WTC11 (cell line): ENCODE results near the gene AHNAK2.

Source experiments
- ATF1 ChIP-seq: sonication (generic); formaldehyde crosslinking; IDR thresholded peaks from 2 replicates; pipeline ENCODE4 v1.8.1; 2023; ENCODE audit warnings: mild to moderate bottlenecking, moderate library complexity, missing genetic modification reagents
- CTCF ChIP-seq: fragments of 200-600 bp; IDR thresholded peaks from 2 replicates; pipeline ENCODE4 v1.8.0; 2022; ENCODE audit warnings: antibody characterized with exemption
- HMGXB4 ChIP-seq: sonication (generic); formaldehyde crosslinking; IDR thresholded peaks from 2 replicates; pipeline ENCODE4 v1.8.1; 2023; ENCODE audit warnings: mild to moderate bottlenecking, moderate library complexity, missing genetic modification reagents
- IRF2 ChIP-seq: sonication (generic); formaldehyde crosslinking; IDR thresholded peaks from 2 replicates; pipeline ENCODE4 v1.8.0; 2022; ENCODE audit warnings: low read depth, missing genetic modification reagents, borderline replicate concordance
- TEAD4 ChIP-seq: sonication (generic); formaldehyde crosslinking; IDR thresholded peaks from 2 replicates; pipeline ENCODE4 v1.8.0; 2022; ENCODE audit warnings: mild to moderate bottlenecking, missing genetic modification reagents
- ZNF138 ChIP-seq: sonication (generic); formaldehyde crosslinking; conservative IDR thresholded peaks from 2 replicates; pipeline ENCODE4 v1.8.1; 2022; ENCODE audit warnings: mild to moderate bottlenecking, moderate library complexity, missing genetic modification reagents
- TF ChIP-seq, protein P1 (sequence below): sonication (generic); formaldehyde crosslinking; IDR thresholded peaks from 2 replicates; pipeline ENCODE4 v1.8.0; 2022; ENCODE audit warnings: missing genetic modification reagents

DNA sequence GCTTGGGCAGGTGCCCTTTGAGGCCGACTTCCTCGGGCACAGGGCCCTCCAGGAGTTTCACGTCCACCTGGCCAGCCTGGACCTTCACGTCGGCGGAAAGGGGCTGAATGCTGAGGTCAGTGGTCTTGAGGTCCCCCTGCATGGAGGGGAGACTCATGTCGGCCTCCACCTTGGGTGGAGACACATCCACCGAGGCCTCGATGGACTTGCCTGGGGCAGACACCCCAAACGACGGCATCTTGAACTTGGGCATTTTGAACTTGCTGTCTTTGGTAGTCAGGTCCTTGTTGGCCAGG lies 29.5 kb downstream of the AHNAK2 start:
- TF ChIP-seq CTCF, result no peak
- TF ChIP-seq HMGXB4 (CRISPR knock-in tag), result no peak
- TF ChIP-seq TEAD4 (CRISPR knock-in tag), result no peak
- TF ChIP-seq, protein P1, sequence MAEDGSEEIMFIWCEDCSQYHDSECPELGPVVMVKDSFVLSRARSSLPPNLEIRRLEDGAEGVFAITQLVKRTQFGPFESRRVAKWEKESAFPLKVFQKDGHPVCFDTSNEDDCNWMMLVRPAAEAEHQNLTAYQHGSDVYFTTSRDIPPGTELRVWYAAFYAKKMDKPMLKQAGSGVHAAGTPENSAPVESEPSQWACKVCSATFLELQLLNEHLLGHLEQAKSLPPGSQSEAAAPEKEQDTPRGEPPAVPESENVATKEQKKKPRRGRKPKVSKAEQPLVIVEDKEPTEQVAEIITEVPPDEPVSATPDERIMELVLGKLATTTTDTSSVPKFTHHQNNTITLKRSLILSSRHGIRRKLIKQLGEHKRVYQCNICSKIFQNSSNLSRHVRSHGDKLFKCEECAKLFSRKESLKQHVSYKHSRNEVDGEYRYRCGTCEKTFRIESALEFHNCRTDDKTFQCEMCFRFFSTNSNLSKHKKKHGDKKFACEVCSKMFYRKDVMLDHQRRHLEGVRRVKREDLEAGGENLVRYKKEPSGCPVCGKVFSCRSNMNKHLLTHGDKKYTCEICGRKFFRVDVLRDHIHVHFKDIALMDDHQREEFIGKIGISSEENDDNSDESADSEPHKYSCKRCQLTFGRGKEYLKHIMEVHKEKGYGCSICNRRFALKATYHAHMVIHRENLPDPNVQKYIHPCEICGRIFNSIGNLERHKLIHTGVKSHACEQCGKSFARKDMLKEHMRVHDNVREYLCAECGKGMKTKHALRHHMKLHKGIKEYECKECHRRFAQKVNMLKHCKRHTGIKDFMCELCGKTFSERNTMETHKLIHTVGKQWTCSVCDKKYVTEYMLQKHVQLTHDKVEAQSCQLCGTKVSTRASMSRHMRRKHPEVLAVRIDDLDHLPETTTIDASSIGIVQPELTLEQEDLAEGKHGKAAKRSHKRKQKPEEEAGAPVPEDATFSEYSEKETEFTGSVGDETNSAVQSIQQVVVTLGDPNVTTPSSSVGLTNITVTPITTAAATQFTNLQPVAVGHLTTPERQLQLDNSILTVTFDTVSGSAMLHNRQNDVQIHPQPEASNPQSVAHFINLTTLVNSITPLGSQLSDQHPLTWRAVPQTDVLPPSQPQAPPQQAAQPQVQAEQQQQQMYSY (CRISPR knock-in tag), result no peak
- no peak for TF ChIP-seq IRF2 (CRISPR knock-in tag)
- TF ChIP-seq ATF1, result no peak
- TF ChIP-seq ZNF138 (CRISPR knock-in tag), result no peak
